ENCODE measurements around the gene MRPL33. TPM values are rescaled to one million over a fixed set of nuclear protein-coding genes. Genes with fewer than 3 reads are reported as not detected.

The MRPL33 gene
- total RNA-seq, 2 donors from 2014 or later, result 26.5 to 92.0 TPM

GRCh38 chr2:27823135-27823534, 51.6 kb downstream of the MRPL33 start:
- 88 to 92% methylated on average over 5 of the region's 5 CpGs for WGBS, 2 donors
- H3K27me3 ChIP-seq, result no peaks in the 10 kb centered on the region
- no peak for TF ChIP-seq POLR2A (IDR thresholded peaks at IDR 0.05)
- TF ChIP-seq CTCF (IDR thresholded peaks at IDR 0.05), result no peak
- intact Hi-C loops (cut with DNase I), result no loop called here
- H3K4me3 ChIP-seq, result no peak overlapping the region
- H3K4me1 ChIP-seq, result no peaks in the 10 kb centered on the region
- DNase-seq (no peak), ATAC-seq (no peak)
- no peak overlapping the region for H3K27ac ChIP-seq
- no peaks in the 10 kb centered on the region for H3K36me3 ChIP-seq (replicated peaks in 1 of 2; ENCODE audit: insufficient read depth in 1 of 2, low read depth in 2 of 2)
- no peaks in the 10 kb centered on the region for H3K9me3 ChIP-seq

- H3K27ac ChIP-seq, result no peak overlapping the region
- no peaks in the 10 kb centered on the region for H3K36me3 ChIP-seq (replicated peaks in 1 of 2; ENCODE audit: insufficient read depth in 1 of 2, low read depth in 2 of 2)
- intact Hi-C loops (cut with DNase I), result no loop called here
- WGBS, 2 donors, result 89 to 93% methylated on average over 5 of the region's 5 CpGs
- no peaks in the 10 kb centered on the region for H3K9me3 ChIP-seq
- TF ChIP-seq POLR2A (IDR thresholded peaks at IDR 0.05) (no peak), CTCF (IDR thresholded peaks at IDR 0.05) (no peak)
- H3K4me3 ChIP-seq, result no peak overlapping the region
- H3K27me3 ChIP-seq, result no peaks in the 10 kb centered on the region
- H3K4me1 ChIP-seq, result no peaks in the 10 kb centered on the region
- ATAC-seq (no peak), DNase-seq (no peak)
Observed at GRCh38 chr2:27823569-27823968, 52.0 kb downstream of the MRPL33 start.

GRCh38 chr2:27824401-27824800, 52.9 kb downstream of the MRPL33 start:
- intact Hi-C loops (cut with DNase I), result no loop called here
- Histone ChIP-seq H3K9me3 (no peaks in the 10 kb centered on the region), H3K36me3 (replicated peaks in 1 of 2; ENCODE audit: insufficient read depth in 1 of 2, low read depth in 2 of 2) (no peaks in the 10 kb centered on the region), H3K27ac (no peak overlapping the region), H3K4me1 (no peaks in the 10 kb centered on the region), H3K27me3 (no peaks in the 10 kb centered on the region), H3K4me3 (no peak overlapping the region)
- DNase-seq (no peak), ATAC-seq (no peak)
- 93 to 100% methylated on average over 1 of the region's 1 CpG for WGBS, 2 donors
- TF ChIP-seq POLR2A (IDR thresholded peaks at IDR 0.05) (no peak), CTCF (IDR thresholded peaks at IDR 0.05) (no peak)

DNA sequence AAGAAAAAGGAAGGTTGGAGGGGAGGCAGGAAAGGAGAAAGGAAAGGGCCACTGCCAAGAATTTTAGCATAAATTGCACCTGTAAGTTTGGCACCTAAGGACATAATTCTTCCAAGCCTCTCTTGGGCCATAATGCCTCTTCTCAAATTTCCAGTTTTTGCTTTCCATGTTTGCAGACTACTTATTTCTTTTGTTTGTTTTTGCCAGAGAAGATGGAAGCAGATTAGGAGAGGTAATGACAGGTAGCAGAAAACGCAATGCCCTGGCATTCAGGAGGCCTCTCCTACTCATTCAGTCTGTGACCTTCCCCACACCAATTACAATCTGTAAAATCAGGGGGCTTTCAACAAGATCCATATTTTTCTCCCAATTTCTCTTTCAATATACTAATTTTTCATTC, 56.8 kb downstream of the MRPL33 start:
- DNase-seq (no peak), ATAC-seq (no peak)
- no peak overlapping the region for H3K4me3 ChIP-seq
- H3K27ac ChIP-seq, result no peak overlapping the region
- no peaks in the 10 kb centered on the region for H3K27me3 ChIP-seq
- H3K36me3 ChIP-seq (replicated peaks in 1 of 2; ENCODE audit: insufficient read depth in 1 of 2, low read depth in 2 of 2), result no peaks in the 10 kb centered on the region
- no peaks in the 10 kb centered on the region for H3K9me3 ChIP-seq
- no peaks in the 10 kb centered on the region for H3K4me1 ChIP-seq
- WGBS, 2 donors, result 45 to 58% methylated on average over 1 of the region's 1 CpG
- intact Hi-C loops (cut with DNase I), result no loop called here
- TF ChIP-seq CTCF (IDR thresholded peaks at IDR 0.05), result no peak

Other genes starting within 250 kb of the MRPL33 start
- gene ZNF512, start 188.7 kb upstream of the MRPL33 start, total RNA-seq, result 10 to 100 TPM; 11.9 to 63.3 TPM
- gene CCDC121, start 142.7 kb upstream of the MRPL33 start, total RNA-seq, result 1 to 10 TPM; 1.3 to 2.1 TPM
- gene GPN1, start 142.7 kb upstream of the MRPL33 start, total RNA-seq, result 10 to 100 TPM in 1 of 2 donors, 1 to 10 TPM in 1; 9.9 to 17.9 TPM
- gene SUPT7L, start 108.1 kb upstream of the MRPL33 start, total RNA-seq, result 10 to 100 TPM; 18.4 to 29.3 TPM
- 10 to 100 TPM; 15.6 to 22.4 TPM for gene SLC4A1AP, start 107.8 kb upstream of the MRPL33 start, total RNA-seq
- 1 to 10 TPM; 1.0 to 7.6 TPM for gene RBKS, start 118.7 kb downstream of the MRPL33 start, total RNA-seq
- gene BABAM2, start 119.0 kb downstream of the MRPL33 start, total RNA-seq, result 10 to 100 TPM; 20.5 to 22.4 TPM